ENCODE measurements around the gene MIAT.

MIAT gene

GRCh38 chr22:26684168-26684567 lies 26.8 kb downstream of the MIAT start:
- Histone ChIP-seq H3K27ac (no peak overlapping the region), H3K9me3 (no peaks in the 10 kb centered on the region), H3K4me1 (ENCODE audit: control insufficient read depth in 1 of 2, insufficient read depth in 1 of 2, low read depth in 1 of 2, low read length in 1 of 2) (peaks cover under 1% of the 10 kb centered on the region in 2 experiments), H3K27me3 (no peaks in the 10 kb centered on the region), H3K36me3 (peaks cover 36% of the 10 kb centered on the region), H3K4me3 (ENCODE audit: low read depth in 1 of 2, low read length in 1 of 2) (no peak overlapping the region)
- no peak for TF ChIP-seq CTCF (IDR thresholded peaks at IDR 0.05)

- no peak for TF ChIP-seq CTCF (IDR thresholded peaks at IDR 0.05)
- Histone ChIP-seq H3K4me1 (ENCODE audit: control insufficient read depth in 1 of 2, insufficient read depth in 1 of 2, low read depth in 1 of 2, low read length in 1 of 2) (no peaks in the 10 kb centered on the region), H3K27me3 (no peaks in the 10 kb centered on the region), H3K4me3 (ENCODE audit: low read depth in 1 of 2, low read length in 1 of 2) (no peak overlapping the region), H3K27ac (no peak overlapping the region), H3K9me3 (no peaks in the 10 kb centered on the region), H3K36me3 (peaks cover 33% of the 10 kb centered on the region)
These were observed 28.2 kb downstream of the MIAT start for GRCh38 chr22:26685601-26686000.

- Histone ChIP-seq H3K4me3 (ENCODE audit: low read depth in 1 of 2, low read length in 1 of 2) (no peak overlapping the region), H3K27ac (no peak overlapping the region), H3K36me3 (peaks cover 15% of the 10 kb centered on the region), H3K4me1 (ENCODE audit: control insufficient read depth in 1 of 2, insufficient read depth in 1 of 2, low read depth in 1 of 2, low read length in 1 of 2) (no peaks in the 10 kb centered on the region), H3K9me3 (no peaks in the 10 kb centered on the region), H3K27me3 (no peaks in the 10 kb centered on the region)
- no peak for TF ChIP-seq CTCF (IDR thresholded peaks at IDR 0.05)
These were observed 30.1 kb downstream of the MIAT start for GRCh38 chr22:26687439-26687838.

GRCh38 chr22:26689513-26690301 lies 32.3 kb downstream of the MIAT start:
- no peaks in the 10 kb centered on the region for H3K27me3 ChIP-seq
- no peaks in the 10 kb centered on the region for H3K4me1 ChIP-seq (ENCODE audit: control insufficient read depth in 1 of 2, insufficient read depth in 1 of 2, low read depth in 1 of 2, low read length in 1 of 2)
- peaks cover 20% of the 10 kb centered on the region for H3K36me3 ChIP-seq
- no peak overlapping the region for H3K4me3 ChIP-seq (ENCODE audit: low read depth in 1 of 2, low read length in 1 of 2)
- TF ChIP-seq CTCF (IDR thresholded peaks at IDR 0.05): no peak
- no peaks in the 10 kb centered on the region for H3K9me3 ChIP-seq
- no peak overlapping the region for H3K27ac ChIP-seq

- no peak for TF ChIP-seq CTCF (IDR thresholded peaks at IDR 0.05)
- Histone ChIP-seq H3K27ac (no peak overlapping the region), H3K9me3 (no peaks in the 10 kb centered on the region), H3K27me3 (no peaks in the 10 kb centered on the region), H3K4me1 (ENCODE audit: control insufficient read depth in 1 of 2, insufficient read depth in 1 of 2, low read depth in 1 of 2, low read length in 1 of 2) (no peaks in the 10 kb centered on the region), H3K36me3 (peaks cover 28% of the 10 kb centered on the region), H3K4me3 (ENCODE audit: low read depth in 1 of 2, low read length in 1 of 2) (no peak overlapping the region)
These were observed 33.4 kb downstream of the MIAT start for GRCh38 chr22:26690654-26691376.

Measured in neutrophil (primary cell).